Measurements from ENCODE around the gene ZNF711. TPM values are rescaled to one million over a fixed set of nuclear protein-coding genes. Genes with fewer than 3 reads are reported as not detected.

The ZNF711 gene
- total RNA-seq, result 1 to 10 TPM in 1 of 3 donors, under 1 TPM in 2; 0.75 to 1.7 (median 1.00) TPM
- 4.4 TPM for total RNA-seq (2013)

GRCh38 chrX:85243761-85244449 is at the start of gene ZNF711, which contains the start of gene SATL1:
TSS of gene ZNF711 (plus strand) at chrX:85243991. CDS start at chrX:85247573, 3,582 bp downstream.
TSS of gene SATL1 (minus strand) at chrX:85243779. CDS start at chrX:85108968, 134,811 bp downstream.
- Mint-ChIP-seq H3K4me3 (peak within 1 kb of the TSS; percentile 91), H3K27me3 (ENCODE audit: low read depth in 2 of 2) (no peaks in the 10 kb centered on the region), H3K36me3 (no peaks in the 10 kb centered on the region), H3K4me1 (peaks cover 10 to 25% of the 10 kb centered on the region in 2 donors), H3K27ac (peak within 1 kb of the TSS in 1 of 2 donors; percentile 85), H3K9me3 (no peaks in the 10 kb centered on the region)
- 1% methylated on average over 60 of the region's 65 CpGs for WGBS (ENCODE audit: insufficient coverage)
- H3K36me3 ChIP-seq (ENCODE audit: control insufficient read depth, insufficient read depth, low read length), result no peaks in the 10 kb centered on the region
- intact Hi-C loops (cut with micrococcal nuclease), result no loop called here
- peak within 1 kb of the TSS; percentile 68 for H3K4me3 ChIP-seq (ENCODE audit: low read length)
- H3K4me1 ChIP-seq (ENCODE audit: control insufficient read depth, insufficient read depth, low read length), result peaks cover 3% of the 10 kb centered on the region
- H3K27ac ChIP-seq (ENCODE audit: low read length), result no peak within 1 kb of the TSS
- TF ChIP-seq CTCF (IDR thresholded peaks at IDR 0.05), result no peak
- DNase-seq (peak; percentile 14 to 48), ATAC-seq (peak; percentile 37 to 55 (median 46))
- H3K27me3 ChIP-seq (ENCODE audit: control insufficient read depth, insufficient read depth, low read length), result no peaks in the 10 kb centered on the region
- no peaks in the 10 kb centered on the region for H3K9me3 ChIP-seq (ENCODE audit: control insufficient read depth, insufficient read depth, low read length)

GRCh38 chrX:85196319-85196718 is 47.5 kb upstream of the ZNF711 start:
- H3K36me3 ChIP-seq (ENCODE audit: control insufficient read depth, insufficient read depth, low read length), result no peaks in the 10 kb centered on the region
- intact Hi-C loops (cut with micrococcal nuclease), result no loop called here
- no peaks in the 10 kb centered on the region for H3K9me3 ChIP-seq (ENCODE audit: control insufficient read depth, insufficient read depth, low read length)
- H3K4me3 ChIP-seq (ENCODE audit: low read length), result no peak overlapping the region
- peaks cover 0 to 5% of the 10 kb centered on the region in 2 donors for H3K27me3 Mint-ChIP-seq (ENCODE audit: low read depth in 2 of 2)
- ATAC-seq (no peak), DNase-seq (no peak)
- H3K27ac ChIP-seq (ENCODE audit: low read length), result no peak overlapping the region
- H3K4me1 Mint-ChIP-seq, result no peaks in the 10 kb centered on the region
- H3K4me3 Mint-ChIP-seq, result no peak overlapping the region
- no peak for TF ChIP-seq CTCF (IDR thresholded peaks at IDR 0.05)
- H3K27me3 ChIP-seq (ENCODE audit: control insufficient read depth, insufficient read depth, low read length), result no peaks in the 10 kb centered on the region
- no peaks in the 10 kb centered on the region for H3K4me1 ChIP-seq (ENCODE audit: control insufficient read depth, insufficient read depth, low read length)
- peaks cover 7% of the 10 kb centered on the region in 2 donors for H3K9me3 Mint-ChIP-seq
- no peaks in the 10 kb centered on the region for H3K36me3 Mint-ChIP-seq
- no peak overlapping the region for H3K27ac Mint-ChIP-seq
- no CpG with 5 or more reads among the region's 1 CpG for WGBS (ENCODE audit: insufficient coverage)

GRCh38 chrX:85203461-85203970 is 40.3 kb upstream of the ZNF711 start:
- DNase-seq (no peak), ATAC-seq (no peak)
- Mint-ChIP-seq H3K4me3 (no peak overlapping the region), H3K36me3 (no peaks in the 10 kb centered on the region), H3K27me3 (ENCODE audit: low read depth in 2 of 2) (no peaks in the 10 kb centered on the region), H3K4me1 (no peaks in the 10 kb centered on the region), H3K9me3 (no peaks in the 10 kb centered on the region), H3K27ac (no peak overlapping the region)
- no peaks in the 10 kb centered on the region for H3K4me1 ChIP-seq (ENCODE audit: control insufficient read depth, insufficient read depth, low read length)
- H3K4me3 ChIP-seq (ENCODE audit: low read length), result no peak overlapping the region
- WGBS (ENCODE audit: insufficient coverage), result 92% methylated on average over 8 of the region's 8 CpGs
- H3K36me3 ChIP-seq (ENCODE audit: control insufficient read depth, insufficient read depth, low read length), result no peaks in the 10 kb centered on the region
- peaks cover 3% of the 10 kb centered on the region for H3K9me3 ChIP-seq (ENCODE audit: control insufficient read depth, insufficient read depth, low read length)
- H3K27me3 ChIP-seq (ENCODE audit: control insufficient read depth, insufficient read depth, low read length), result no peaks in the 10 kb centered on the region
- intact Hi-C loops (cut with micrococcal nuclease), result no loop called here
- no peak overlapping the region for H3K27ac ChIP-seq (ENCODE audit: low read length)
- TF ChIP-seq CTCF (IDR thresholded peaks at IDR 0.05), result no peak
